GM12878 (cell line): ENCODE results near the gene DOCK2. TPM values are rescaled to one million over a fixed set of nuclear protein-coding genes. Genes with fewer than 3 reads are reported as not detected.

ENCODE experiments used
- BRCA1 ChIP-seq: IDR thresholded peaks from 2 replicates; pipeline ENCODE4 v1.6.1; 2011; ENCODE audit warnings: low read depth, low read length, improper control_type of control experiment
- CBX5 ChIP-seq: sonication (generic); IDR thresholded peaks from 2 replicates; pipeline ENCODE4 v1.6.1; 2016; ENCODE audit warnings: low read depth, moderate library complexity, mild to moderate bottlenecking, inconsistent platforms
- EED ChIP-seq: sonication (generic); IDR thresholded peaks from 2 replicates; pipeline ENCODE4 v1.6.1; 2016; ENCODE audit warnings: antibody characterized with exemption, low read depth
- GABPA ChIP-seq: IDR thresholded peaks from 2 replicates; pipeline ENCODE4 v1.6.1; 2014; ENCODE audit warnings: antibody characterized with exemption, low read depth, mild to moderate bottlenecking, inconsistent platforms
- NFIC ChIP-seq: IDR thresholded peaks from 2 replicates; pipeline ENCODE4 v1.6.1; 2012; ENCODE audit warnings: low read depth, mild to moderate bottlenecking, inconsistent platforms, low read length, moderate library complexity
- PAX5 ChIP-seq: IDR thresholded peaks from 2 replicates; pipeline ENCODE4 v1.6.1; 2011; ENCODE audit warnings: low read depth, low read length, borderline replicate concordance
- POLR2AphosphoS2 ChIP-seq: IDR thresholded peaks from 2 replicates; pipeline ENCODE4 v1.6.1; 2011; ENCODE audit warnings: low read depth, mild to moderate bottlenecking, low read length, improper control_type of control experiment, moderate library complexity
- SP1 ChIP-seq: IDR thresholded peaks from one replicate; pipeline ENCODE4 v1.6.1; 2011; ENCODE audit warnings: low read depth, low read length
- TCF12 ChIP-seq: IDR thresholded peaks from 2 replicates; pipeline ENCODE4 v1.6.1; 2011; ENCODE audit warnings: low read depth, mild to moderate bottlenecking, low read length
- polyA plus RNA-seq, 11 experiments: library from polyadenylated mRNA; depleted of rRNA in 4 of 11; unstranded in 6 of 11; stranded (reverse) in 5 of 11; fragments of >200 nt; fragmentation: Nextera tagmentation in 4 of 11; fragmentation: Illumina TruSeq in 1 of 11; extraction: Ambion mirVana in 4 of 11; extraction: Trizol in 1 of 11; gene quantifications; 1 replicate in 1 of 11; 2 replicates in 10 of 11; pipeline versions ENCODE4 v1.2.1 to v1.2.3, GENCODE V29; 2011 to 2016; ENCODE audit warnings: inconsistent platforms in 2 of 11, missing spikeins in 2 of 11, low read depth in 1 of 11
- total RNA-seq, 4 experiments: library from RNA; depleted of rRNA in 3 of 4; stranded (reverse); fragments of >200 nt in 3 of 4; fragmentation: Illumina TruSeq in 1 of 4; extraction: Trizol in 1 of 4; gene quantifications; 2 replicates each; pipeline versions ENCODE4 v1.2.1 to v1.2.3, GENCODE V29; 2013 to 2021
- TF ChIP-seq, protein P1 (sequence below): IDR thresholded peaks from 2 replicates; pipeline ENCODE4 v1.6.1; 2011; ENCODE audit warnings: low read depth, low read length, improper control_type of control experiment, borderline replicate concordance
- TF ChIP-seq, protein P2 (sequence below): fragments of 450-650 bp; IDR thresholded peaks from 2 replicates; pipeline ENCODE4 v1.6.1; 2017; ENCODE audit warnings: mild to moderate bottlenecking, moderate library complexity
- TF ChIP-seq, protein P3 (sequence below): fragments of 450-650 bp; IDR thresholded peaks from 2 replicates; pipeline ENCODE4 v1.6.1; 2017; ENCODE audit warnings: mild to moderate bottlenecking, moderate library complexity

Gene DOCK2
- total and polyA plus RNA-seq, 10 of the 15 experiments (the other 5 are each of a cell fraction or from before 2014, with no cell fraction given): 34.2 to 192 (median 118) TPM

DNA sequence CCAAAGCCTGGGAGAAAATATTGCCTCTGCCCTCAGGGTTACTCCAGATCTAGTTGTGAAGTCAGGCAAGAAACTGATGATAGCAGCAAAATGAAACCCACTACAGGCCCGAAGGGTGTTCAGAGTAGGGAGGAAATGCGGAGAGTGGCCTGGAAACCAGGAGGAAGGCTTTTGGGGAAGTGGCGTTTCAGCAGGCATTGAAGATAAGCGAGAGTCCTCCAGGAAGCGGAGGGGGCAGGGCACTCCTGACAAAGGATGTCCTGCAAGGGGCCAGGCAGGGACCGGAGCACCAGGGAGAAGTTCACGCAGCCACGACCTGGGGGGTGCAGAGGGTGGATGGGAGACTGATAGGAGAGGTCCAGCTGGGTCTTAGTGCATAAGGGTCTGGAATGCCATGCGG is 460.9 kb downstream of the DOCK2 start (continued):
- TF ChIP-seq, protein P1, sequence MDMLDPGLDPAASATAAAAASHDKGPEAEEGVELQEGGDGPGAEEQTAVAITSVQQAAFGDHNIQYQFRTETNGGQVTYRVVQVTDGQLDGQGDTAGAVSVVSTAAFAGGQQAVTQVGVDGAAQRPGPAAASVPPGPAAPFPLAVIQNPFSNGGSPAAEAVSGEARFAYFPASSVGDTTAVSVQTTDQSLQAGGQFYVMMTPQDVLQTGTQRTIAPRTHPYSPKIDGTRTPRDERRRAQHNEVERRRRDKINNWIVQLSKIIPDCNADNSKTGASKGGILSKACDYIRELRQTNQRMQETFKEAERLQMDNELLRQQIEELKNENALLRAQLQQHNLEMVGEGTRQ: no peak
- no peak for TF ChIP-seq PAX5
- TF ChIP-seq TCF12: no peak
- TF ChIP-seq, protein P2, sequence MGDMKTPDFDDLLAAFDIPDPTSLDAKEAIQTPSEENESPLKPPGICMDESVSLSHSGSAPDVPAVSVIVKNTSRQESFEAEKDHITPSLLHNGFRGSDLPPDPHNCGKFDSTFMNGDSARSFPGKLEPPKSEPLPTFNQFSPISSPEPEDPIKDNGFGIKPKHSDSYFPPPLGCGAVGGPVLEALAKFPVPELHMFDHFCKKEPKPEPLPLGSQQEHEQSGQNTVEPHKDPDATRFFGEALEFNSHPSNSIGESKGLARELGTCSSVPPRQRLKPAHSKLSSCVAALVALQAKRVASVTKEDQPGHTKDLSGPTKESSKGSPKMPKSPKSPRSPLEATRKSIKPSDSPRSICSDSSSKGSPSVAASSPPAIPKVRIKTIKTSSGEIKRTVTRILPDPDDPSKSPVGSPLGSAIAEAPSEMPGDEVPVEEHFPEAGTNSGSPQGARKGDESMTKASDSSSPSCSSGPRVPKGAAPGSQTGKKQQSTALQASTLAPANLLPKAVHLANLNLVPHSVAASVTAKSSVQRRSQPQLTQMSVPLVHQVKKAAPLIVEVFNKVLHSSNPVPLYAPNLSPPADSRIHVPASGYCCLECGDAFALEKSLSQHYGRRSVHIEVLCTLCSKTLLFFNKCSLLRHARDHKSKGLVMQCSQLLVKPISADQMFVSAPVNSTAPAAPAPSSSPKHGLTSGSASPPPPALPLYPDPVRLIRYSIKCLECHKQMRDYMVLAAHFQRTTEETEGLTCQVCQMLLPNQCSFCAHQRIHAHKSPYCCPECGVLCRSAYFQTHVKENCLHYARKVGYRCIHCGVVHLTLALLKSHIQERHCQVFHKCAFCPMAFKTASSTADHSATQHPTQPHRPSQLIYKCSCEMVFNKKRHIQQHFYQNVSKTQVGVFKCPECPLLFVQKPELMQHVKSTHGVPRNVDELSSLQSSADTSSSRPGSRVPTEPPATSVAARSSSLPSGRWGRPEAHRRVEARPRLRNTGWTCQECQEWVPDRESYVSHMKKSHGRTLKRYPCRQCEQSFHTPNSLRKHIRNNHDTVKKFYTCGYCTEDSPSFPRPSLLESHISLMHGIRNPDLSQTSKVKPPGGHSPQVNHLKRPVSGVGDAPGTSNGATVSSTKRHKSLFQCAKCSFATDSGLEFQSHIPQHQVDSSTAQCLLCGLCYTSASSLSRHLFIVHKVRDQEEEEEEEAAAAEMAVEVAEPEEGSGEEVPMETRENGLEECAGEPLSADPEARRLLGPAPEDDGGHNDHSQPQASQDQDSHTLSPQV: no peak
- TF ChIP-seq GABPA: no peak
- TF ChIP-seq SP1: no peak
- no peak for TF ChIP-seq CBX5
- TF ChIP-seq NFIC: no peak
- TF ChIP-seq, protein P3, sequence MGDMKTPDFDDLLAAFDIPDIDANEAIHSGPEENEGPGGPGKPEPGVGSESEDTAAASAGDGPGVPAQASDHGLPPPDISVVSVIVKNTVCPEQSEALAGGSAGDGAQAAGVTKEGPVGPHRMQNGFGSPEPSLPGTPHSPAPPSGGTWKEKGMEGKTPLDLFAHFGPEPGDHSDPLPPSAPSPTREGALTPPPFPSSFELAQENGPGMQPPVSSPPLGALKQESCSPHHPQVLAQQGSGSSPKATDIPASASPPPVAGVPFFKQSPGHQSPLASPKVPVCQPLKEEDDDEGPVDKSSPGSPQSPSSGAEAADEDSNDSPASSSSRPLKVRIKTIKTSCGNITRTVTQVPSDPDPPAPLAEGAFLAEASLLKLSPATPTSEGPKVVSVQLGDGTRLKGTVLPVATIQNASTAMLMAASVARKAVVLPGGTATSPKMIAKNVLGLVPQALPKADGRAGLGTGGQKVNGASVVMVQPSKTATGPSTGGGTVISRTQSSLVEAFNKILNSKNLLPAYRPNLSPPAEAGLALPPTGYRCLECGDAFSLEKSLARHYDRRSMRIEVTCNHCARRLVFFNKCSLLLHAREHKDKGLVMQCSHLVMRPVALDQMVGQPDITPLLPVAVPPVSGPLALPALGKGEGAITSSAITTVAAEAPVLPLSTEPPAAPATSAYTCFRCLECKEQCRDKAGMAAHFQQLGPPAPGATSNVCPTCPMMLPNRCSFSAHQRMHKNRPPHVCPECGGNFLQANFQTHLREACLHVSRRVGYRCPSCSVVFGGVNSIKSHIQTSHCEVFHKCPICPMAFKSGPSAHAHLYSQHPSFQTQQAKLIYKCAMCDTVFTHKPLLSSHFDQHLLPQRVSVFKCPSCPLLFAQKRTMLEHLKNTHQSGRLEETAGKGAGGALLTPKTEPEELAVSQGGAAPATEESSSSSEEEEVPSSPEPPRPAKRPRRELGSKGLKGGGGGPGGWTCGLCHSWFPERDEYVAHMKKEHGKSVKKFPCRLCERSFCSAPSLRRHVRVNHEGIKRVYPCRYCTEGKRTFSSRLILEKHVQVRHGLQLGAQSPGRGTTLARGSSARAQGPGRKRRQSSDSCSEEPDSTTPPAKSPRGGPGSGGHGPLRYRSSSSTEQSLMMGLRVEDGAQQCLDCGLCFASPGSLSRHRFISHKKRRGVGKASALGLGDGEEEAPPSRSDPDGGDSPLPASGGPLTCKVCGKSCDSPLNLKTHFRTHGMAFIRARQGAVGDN: no peak
- TF ChIP-seq EED: no peak
- no peak for TF ChIP-seq POLR2AphosphoS2
- no peak for TF ChIP-seq BRCA1
- TF ChIP-seq, all 136 proteins: peak for 0
